NCI-H345 treated with DMSO at 0.1 percent for 48 hours (cell line): Measurements from ENCODE around the gene AMOTL1.

Source experiments
- DNase-seq: peaks from one replicate; lab custom pipeline; 2025; ENCODE audit not compliant: unreplicated experiment; lab: John Stamatoyannopoulos, UW

AMOTL1 gene

GRCh38 chr11:94854770-94855633 is 86.8 kb downstream of the AMOTL1 start:
- no peak for DNase-seq

GRCh38 chr11:94855666-94856065 is 87.5 kb downstream of the AMOTL1 start:
- DNase-seq: no peak

GRCh38 chr11:94856443-94856842 is 88.3 kb downstream of the AMOTL1 start:
- no peak for DNase-seq

DNA sequence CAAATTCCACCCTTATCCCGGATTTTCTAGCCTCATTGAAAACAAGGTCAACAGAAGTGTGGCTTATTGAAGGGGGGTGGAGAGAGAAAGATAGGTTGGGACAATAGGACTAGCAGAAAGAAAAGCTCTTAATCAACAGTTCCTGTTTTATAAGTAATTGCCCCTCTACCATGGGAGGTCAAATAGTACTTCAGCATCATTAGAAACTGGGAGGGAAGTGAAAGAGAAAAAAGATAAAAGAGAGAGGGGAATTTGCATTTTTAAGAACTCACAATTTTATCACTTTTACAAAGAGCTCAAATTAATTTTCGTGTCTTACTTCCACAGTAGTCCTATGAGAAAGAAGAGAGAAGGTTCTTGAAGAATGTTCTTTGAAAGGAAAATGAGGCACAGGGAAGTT is 89.2 kb downstream of the AMOTL1 start:
- no peak for DNase-seq

DNA sequence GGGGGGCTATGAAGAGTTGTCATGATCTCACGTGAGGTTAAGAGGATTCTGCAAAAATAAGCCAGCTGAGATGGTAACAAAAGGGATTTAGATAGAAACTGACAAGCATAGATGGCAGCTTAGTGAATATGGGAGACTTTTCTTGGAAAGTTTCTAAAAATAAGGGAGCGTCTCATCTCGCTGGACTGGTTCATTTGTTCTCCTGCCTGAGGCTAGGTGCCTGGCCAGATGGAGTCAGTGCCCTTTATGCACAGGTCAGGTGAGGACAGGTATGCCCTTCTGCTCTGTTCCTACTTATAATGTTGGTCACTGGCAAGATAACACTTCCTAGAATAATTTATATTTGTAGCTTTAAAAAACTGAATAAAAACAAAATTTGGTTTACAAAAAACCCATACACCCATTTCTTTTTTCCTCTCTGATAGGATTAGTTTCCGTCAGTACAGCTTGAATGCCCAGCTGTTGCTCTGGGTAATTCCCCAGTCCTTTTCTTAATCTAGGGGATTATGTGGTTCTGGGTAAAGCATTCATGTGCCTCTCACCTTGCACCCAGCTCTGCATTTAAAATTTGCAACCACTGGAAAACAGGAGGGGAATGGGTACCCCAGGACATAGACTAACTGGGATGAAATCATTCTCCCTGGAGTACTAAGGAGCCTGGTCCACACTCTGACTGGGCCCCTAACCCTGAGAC is 90.0 kb downstream of the AMOTL1 start:
- DNase-seq: no peak

GRCh38 chr11:94860333-94860732 is 92.2 kb downstream of the AMOTL1 start:
- no peak for DNase-seq

GRCh38 chr11:94861306-94861845 is 93.2 kb downstream of the AMOTL1 start:
- no peak for DNase-seq

DNA sequence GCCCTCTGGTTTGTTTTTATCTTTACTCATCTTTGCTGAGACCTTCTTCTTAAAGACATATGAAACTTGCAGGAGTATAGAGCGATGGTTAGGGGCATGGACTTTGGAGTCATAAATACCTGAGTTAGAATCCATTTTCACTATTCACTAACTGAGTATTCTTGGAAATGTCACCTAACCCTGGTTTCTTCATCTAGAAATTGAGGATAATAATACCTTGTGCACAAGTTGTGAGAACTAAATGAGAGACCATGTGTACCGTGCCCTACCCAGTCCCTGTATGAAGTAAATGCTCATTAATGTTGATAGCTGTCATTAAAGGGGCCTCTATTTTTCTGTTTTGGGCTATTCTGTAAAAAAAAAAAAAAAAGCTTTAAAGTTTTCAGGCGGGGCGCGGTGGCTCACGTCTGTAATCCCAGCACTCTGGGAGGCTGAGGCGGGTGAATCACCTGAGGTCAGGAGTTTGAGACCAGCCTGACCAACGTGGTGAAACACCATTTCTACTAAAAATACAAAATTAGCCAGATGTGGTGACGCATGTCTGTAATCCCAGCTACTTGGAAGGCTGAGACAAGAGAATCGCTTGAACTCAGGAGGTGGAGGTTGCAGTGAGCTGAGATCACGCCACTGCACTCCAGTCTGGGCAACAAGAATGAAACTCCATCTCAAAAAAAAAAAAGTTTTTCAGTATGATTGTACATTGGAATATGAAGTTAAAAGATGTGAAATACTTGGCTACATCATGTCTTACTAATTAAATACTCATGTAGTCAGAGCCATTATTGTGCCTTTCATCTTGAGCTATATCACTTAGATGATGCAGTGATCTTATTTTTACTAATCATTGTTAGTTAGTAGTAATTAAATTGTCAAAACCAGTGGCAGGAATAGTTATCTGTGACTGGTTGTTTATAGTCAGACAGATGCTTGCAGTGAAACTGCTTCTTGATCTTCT is 95.0 kb downstream of the AMOTL1 start:
- DNase-seq: no peak

GRCh38 chr11:94864506-94865045 is 96.4 kb downstream of the AMOTL1 start:
- DNase-seq: no peak

- DNase-seq: no peak
Measured at GRCh38 chr11:94866231-94866822, 98.2 kb downstream of the AMOTL1 start.

- no peak for DNase-seq
Measured at GRCh38 chr11:94866936-94867795, 99.0 kb downstream of the AMOTL1 start.

- no peak for DNase-seq
Measured at GRCh38 chr11:94868468-94868867, 100.3 kb downstream of the AMOTL1 start.

GRCh38 chr11:94869186-94869585 is 101.0 kb downstream of the AMOTL1 start:
- no peak for DNase-seq

DNA sequence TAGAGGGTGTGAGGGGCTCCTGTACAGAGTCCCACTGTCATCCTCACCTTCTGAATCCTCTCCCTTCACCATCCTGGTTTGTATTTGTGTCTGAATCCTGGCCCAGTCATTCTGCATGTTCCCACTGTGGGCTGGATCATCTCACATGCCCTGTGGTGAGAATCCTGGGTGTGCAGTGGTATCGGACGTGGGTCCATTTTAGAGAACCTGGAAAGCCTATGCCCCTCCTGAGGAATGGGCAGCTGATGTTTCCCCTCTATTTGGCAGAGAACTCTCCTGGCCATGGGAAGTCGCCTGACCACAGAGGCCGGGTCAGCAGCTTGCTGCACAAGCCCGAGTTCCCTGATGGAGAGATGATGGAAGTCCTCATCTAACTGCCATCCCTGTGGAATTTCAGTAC is 102.3 kb downstream of the AMOTL1 start:
- DNase-seq: no peak

DNA sequence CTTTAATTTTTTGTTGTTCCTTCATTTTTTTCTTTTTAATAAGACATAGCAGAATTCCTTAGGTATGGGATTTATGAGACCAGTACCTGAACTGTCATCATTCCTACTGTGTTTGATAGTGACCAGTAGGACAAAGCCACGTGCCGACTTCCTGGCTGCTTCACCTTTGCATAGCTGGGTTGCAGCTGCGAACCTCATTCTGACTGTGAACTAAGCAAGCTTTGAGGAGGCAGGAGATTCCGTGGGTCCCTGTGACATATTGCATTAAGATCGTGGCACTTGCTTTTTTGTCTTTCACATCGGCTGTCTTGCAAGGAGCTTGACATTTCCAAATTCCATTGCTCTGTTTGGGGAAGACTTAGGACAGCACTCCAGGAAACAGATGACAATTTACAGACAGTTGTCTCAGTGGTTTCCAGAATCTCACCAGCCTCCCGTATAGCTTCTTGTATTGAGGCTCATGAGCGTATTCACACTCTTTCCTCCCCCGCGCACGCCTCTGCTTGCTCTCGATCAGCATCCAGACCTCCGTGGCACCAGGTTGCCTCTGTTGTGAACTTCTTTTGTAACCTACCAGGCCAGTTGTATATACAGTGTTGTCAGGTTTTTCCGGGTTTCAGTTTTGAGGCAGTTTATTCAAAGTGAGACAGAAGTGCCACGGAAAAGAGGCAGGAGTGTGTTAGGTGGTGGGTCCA is 103.5 kb downstream of the AMOTL1 start:
- no peak for DNase-seq

GRCh38 chr11:94873916-94874540 is 105.9 kb downstream of the AMOTL1 start:
- no peak for DNase-seq

GRCh38 chr11:94876222-94876621 is 108.1 kb downstream of the AMOTL1 start:
- no peak for DNase-seq
